PFSK-1 (cell line): Measurements from ENCODE around the gene SEC24D.

Experiments used
- REST ChIP-seq, 2 experiments: IDR thresholded peaks; 2 replicates each; pipeline versions ENCODE4 v1.6.1 to v1.8.0; 2011 to 2012; ENCODE audit warnings: low read depth in 2 of 2, low read length in 2 of 2, control low read depth in 1 of 2, inconsistent platforms in 1 of 2, mild to moderate bottlenecking in 1 of 2, moderate library complexity in 1 of 2; ENCODE audit not compliant: insufficient read depth in 1 of 2
- SIN3A ChIP-seq: IDR thresholded peaks from 2 replicates; pipeline ENCODE4 v1.6.1; 2012; ENCODE audit warnings: mild to moderate bottlenecking, low read length, moderate library complexity, borderline replicate concordance; ENCODE audit not compliant: insufficient read depth
- TAF1 ChIP-seq: IDR thresholded peaks from 2 replicates; pipeline ENCODE4 v1.6.1; 2012; ENCODE audit warnings: low read length, control low read depth, borderline replicate concordance; ENCODE audit not compliant: insufficient read depth

- TF ChIP-seq TAF1: no peak
- TF ChIP-seq REST (IDR thresholded peaks at IDR 0.05; ENCODE audit: insufficient read depth in 1 of 2, low read depth in 2 of 2, low read length in 2 of 2): no peak
- no peak for TF ChIP-seq SIN3A
Measured at GRCh38 chr4:118755438-118756226, 80.3 kb downstream of the SEC24D start.
